HG03521 (cell line): ENCODE measurements around the gene CLIC1.

ENCODE experiments used
- ATAC-seq: cut with Tn5 transposase; IDR thresholded peaks from one replicate; pipeline ENCODE4 v1.9.1; 2021; ENCODE audit warnings: mild to moderate bottlenecking, moderate library complexity; ENCODE audit not compliant: unreplicated experiment

The CLIC1 gene

GRCh38 chr6:31736021-31736767, at the start of gene CLIC1:
CLIC1 (minus strand) TSS chr6:31736530; CDS start chr6:31736300, 230 bp downstream.
- ATAC-seq: no peak

GRCh38 chr6:31785475-31785874, 49.1 kb upstream of the CLIC1 start:
- ATAC-seq: no peak

- ATAC-seq: no peak
Measured at GRCh38 chr6:31784098-31784925, 48.0 kb upstream of the CLIC1 start.

- no peak for ATAC-seq
Measured at GRCh38 chr6:31782126-31782855, 46.0 kb upstream of the CLIC1 start.

- no peak for ATAC-seq
Measured at GRCh38 chr6:31781244-31782125, 45.2 kb upstream of the CLIC1 start.

- ATAC-seq: no peak
Measured at GRCh38 chr6:31780507-31781243, 44.3 kb upstream of the CLIC1 start.

- no peak for ATAC-seq
Measured at GRCh38 chr6:31779908-31780307, 43.6 kb upstream of the CLIC1 start.

- ATAC-seq: no peak
Measured at GRCh38 chr6:31778999-31779885, 42.9 kb upstream of the CLIC1 start.

- no peak for ATAC-seq
Measured at GRCh38 chr6:31778193-31778592, 41.9 kb upstream of the CLIC1 start.

GRCh38 chr6:31777667-31778050, 41.3 kb upstream of the CLIC1 start:
- no peak for ATAC-seq

- no peak for ATAC-seq
Measured at GRCh38 chr6:31776989-31777666, 40.8 kb upstream of the CLIC1 start, which contains the start of gene VWA7. VWA7 (minus strand) TSS chr6:31777328; CDS start chr6:31776779, 549 bp downstream.

- no peak for ATAC-seq
Measured at GRCh38 chr6:31776485-31776988, 40.2 kb upstream of the CLIC1 start.

GRCh38 chr6:31775633-31776484, 39.5 kb upstream of the CLIC1 start:
- no peak for ATAC-seq

- ATAC-seq: no peak
Measured at GRCh38 chr6:31775184-31775583, 38.9 kb upstream of the CLIC1 start.

GRCh38 chr6:31771992-31772358, 35.6 kb upstream of the CLIC1 start:
- no peak for ATAC-seq

- no peak for ATAC-seq
Measured at GRCh38 chr6:31770860-31771259, 34.5 kb upstream of the CLIC1 start.
